HG03521 (cell line): Measurements from ENCODE around the gene RTP1.
A peak's percentile ranks its signal among the peaks of the same experiment; 100 is the strongest.
"Not testable (repeated sequence)": the region's sequence is repeated elsewhere in the genome, so short reads cannot be mapped to it uniquely, and the experiment has no call there.

Experiments
- ATAC-seq: cut with Tn5 transposase; IDR thresholded peaks from one replicate; pipeline ENCODE4 v1.9.1; 2021; ENCODE audit warnings: mild to moderate bottlenecking, moderate library complexity; ENCODE audit not compliant: unreplicated experiment

Gene RTP1, protein sequence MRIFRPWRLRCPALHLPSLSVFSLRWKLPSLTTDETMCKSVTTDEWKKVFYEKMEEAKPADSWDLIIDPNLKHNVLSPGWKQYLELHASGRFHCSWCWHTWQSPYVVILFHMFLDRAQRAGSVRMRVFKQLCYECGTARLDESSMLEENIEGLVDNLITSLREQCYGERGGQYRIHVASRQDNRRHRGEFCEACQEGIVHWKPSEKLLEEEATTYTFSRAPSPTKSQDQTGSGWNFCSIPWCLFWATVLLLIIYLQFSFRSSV

GRCh38 chr3:187197335-187197649 is at the start of gene RTP1:
RTP1 (plus strand) TSS chr3:187197486; CDS start chr3:187197516, 30 bp downstream.
- no peak for ATAC-seq

DNA sequence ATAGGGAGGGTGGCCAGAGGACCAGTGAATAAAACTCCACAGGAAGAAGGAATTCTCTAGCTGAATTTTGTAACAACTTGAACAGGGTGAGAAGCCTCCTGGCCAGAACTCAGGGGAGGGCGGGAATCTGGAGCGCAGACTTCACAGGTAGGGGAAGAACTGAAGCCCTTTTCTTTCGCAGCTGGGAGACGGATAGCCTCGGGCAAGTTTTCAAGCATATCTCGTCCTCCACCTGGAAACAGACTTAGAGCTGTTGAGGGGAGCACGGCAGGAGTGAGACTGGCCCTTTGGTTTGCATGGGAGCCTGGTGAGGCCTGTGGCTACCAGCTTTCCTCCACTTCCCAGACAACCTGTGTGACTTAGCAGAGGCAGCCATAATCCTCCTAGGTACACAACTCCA is 47.1 kb upstream of the RTP1 start:
- no peak for ATAC-seq

GRCh38 chr3:187150599-187150998 is 46.7 kb upstream of the RTP1 start:
- no peak for ATAC-seq

- ATAC-seq = no peak
Measured at GRCh38 chr3:187161556-187161955, 35.7 kb upstream of the RTP1 start.

- ATAC-seq = no peak
Measured at GRCh38 chr3:187162265-187162953, 34.9 kb upstream of the RTP1 start.

GRCh38 chr3:187165144-187165543 is 32.1 kb upstream of the RTP1 start:
- ATAC-seq = no peak

DNA sequence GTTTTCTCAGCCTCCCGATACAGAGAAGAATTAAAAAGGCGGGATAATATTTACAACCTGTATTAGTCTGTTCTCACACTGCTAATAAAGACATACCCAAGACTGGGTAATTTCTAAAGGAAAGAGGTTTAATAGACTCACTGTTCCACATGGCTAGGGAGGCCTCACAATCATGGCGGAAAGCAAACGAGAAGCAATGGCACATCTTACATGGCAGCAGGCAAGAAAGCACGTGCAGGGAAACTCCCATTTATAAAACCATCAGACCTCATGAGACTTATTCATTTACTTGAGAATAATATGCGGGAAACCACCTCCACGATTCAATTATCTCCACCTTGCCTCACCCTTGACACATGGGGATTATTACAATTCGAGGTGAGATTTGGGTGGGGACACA is 30.5 kb upstream of the RTP1 start:
- ATAC-seq = no peak

DNA sequence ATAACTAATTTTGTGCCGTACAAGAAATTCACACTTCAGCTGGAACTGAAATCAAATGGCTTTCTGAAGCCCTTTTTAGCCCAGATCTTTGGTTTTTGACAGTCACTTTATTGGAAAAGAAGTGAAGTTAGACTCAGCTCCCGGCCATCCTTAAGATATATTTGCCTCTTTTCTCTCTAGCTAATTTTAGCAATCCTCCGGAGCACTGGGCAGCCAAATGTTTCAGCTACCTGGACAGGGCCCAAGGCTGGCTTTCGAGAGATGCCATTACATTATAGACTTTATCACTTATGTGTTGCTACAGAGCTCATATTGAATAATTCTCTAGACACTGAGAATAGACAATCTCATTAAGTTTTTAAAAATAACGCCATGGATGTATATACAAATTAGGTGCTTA is 29.5 kb upstream of the RTP1 start:
- no peak for ATAC-seq

DNA sequence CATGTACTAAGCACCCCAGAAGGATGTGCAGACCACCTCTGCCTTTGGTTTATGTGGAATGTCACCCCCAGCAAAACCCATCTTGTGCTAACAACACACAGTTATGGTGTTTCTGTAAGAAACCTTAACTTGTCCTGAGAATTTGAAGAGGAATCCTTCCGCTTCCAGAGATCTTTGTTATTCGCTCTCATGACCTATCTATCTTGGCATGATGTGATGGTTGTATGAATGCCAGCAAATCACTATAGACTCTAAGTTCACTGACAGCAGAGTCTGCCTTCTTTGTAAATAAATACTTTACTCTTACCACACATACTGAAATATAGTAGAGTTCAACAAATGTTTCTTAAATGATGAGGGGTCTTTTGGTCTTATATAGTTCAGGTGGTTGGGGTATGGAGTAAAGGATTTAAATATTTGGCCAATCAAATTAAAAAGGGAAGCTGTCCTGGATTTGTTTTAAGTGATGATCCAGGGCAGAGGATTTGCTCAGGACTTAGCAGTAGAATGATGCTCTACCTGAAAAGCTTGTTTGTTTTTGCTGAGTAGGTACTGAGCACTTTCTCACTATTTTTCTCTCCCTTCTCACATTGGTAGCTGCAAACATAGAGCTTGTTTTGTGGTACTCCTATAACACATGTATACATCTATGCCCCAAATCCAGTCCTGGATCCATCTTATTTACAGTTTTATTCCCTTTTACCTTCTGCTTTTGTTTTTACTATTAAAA is 27.9 kb upstream of the RTP1 start:
- ATAC-seq = no peak

- ATAC-seq = not testable (repeated sequence)
Measured at GRCh38 chr3:187170911-187171310, 26.4 kb upstream of the RTP1 start.

DNA sequence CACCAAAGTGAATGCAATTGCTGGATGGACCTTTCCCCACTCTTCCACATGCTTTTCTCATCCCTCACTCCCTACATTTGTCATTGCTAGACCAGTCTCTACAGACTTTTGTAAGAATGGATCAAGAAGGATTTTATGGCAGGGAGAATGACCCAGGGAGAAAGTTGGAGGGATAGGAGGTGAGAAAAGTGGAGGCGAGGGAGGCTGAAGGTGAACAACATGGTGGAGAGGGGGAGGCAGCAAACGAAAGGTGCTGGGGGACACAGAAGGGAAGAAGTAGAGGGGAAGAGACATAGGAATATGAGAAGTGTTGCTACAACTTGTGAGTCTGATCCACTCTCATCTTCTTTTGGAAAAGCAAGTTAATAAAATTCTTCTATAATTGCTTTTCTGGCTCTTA is 24.4 kb upstream of the RTP1 start:
- ATAC-seq = no peak

DNA sequence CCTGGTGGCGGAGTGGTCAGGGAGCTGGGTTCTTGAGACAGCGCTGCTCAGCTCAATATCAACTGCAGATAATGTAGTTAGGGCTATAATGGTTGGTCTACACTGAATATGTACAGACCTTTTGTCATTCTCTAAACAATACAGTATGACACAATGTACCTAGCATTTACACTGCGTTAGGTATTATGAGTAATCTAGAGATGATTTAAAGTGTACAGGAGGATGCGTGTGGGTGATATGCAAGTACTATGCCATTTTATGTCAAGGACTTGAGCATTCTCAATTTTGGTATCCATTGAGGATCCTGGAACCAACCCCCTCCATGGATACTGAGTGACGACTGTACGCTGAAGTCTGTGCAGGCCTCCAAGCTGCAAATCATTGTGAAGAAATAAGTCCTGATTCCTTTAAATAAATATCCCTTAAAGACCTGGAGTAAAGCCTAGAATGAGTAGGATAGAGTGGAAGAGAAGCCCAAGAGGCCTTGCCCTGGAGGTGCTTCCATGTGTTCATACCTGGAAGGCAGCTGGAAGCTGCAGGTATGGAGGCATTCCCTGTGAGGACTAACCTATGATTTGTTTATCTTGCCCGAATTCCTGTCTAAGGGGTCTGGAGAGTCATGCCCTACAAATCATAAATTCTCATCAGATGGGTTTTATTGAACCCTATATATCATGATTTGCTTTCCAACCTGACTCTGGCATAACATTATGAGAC is 15.7 kb upstream of the RTP1 start:
- no peak for ATAC-seq

GRCh38 chr3:187183210-187183862 is 13.9 kb upstream of the RTP1 start:
- peak; percentile 46 for ATAC-seq

DNA sequence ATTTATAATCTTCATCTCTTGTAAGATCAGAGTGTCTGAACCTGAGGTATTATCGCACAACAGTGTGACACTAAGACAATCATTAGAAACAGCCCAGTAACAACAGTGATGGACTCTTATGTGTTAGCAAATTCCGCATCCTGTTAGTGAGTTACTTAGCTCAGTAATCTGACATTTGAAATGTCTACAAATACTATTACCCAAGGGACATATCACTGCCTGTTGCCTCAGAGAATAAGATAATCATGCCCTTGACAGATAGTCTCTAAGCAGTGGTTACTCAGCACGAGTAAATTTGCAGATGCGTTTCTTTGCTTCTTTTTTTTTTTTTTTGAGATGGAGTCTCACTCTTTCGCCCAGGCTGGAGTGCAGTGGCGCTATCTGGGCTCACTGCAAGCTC is 13.4 kb upstream of the RTP1 start:
- no peak for ATAC-seq

DNA sequence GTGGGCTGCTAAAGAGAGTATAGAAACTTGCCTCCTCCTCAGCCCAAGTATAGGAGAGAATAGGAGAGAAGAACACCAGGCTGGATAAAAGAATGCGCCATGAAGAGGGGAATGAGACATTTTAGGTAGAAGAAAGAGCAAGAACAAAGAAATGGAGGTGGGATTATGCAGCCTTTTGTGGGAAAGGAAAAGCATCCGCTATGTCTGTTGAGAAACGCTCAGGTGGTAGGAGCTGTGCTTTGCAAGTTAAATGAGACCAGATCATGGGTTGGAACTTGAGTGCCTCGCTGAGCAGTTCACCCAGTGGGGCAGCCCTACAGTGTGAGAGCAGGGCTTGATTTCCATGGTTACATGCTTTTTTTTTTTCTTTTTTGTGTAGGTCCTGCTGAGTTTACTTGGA is 11.5 kb upstream of the RTP1 start:
- no peak for ATAC-seq

- ATAC-seq = no peak
Measured at GRCh38 chr3:187186375-187186774, 10.9 kb upstream of the RTP1 start.

GRCh38 chr3:187186801-187187421 is 10.4 kb upstream of the RTP1 start:
- ATAC-seq = no peak

- ATAC-seq = no peak
Measured at GRCh38 chr3:187188931-187189330, 8.4 kb upstream of the RTP1 start.

GRCh38 chr3:187191271-187191670 is 6.0 kb upstream of the RTP1 start:
- ATAC-seq = no peak

DNA sequence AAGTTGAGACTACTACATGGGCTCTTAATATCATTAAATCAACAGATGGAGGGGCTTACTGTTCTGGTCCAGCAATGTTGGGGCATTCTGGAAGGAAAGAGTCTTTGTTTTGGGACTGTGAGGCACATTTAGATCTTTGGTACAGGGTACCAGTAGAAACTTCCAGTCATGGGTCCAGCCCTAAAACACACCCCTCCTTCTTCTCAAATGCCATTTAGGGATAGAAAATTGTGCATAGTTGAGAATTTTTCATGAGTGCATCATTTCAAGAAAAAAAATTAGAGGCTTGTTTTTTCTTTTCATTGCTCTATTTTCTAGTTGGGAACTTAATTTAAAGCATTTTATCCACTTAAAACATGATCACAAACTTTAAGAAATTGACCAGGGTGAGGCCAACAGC is 4.1 kb upstream of the RTP1 start:
- ATAC-seq = no peak
